Erythroblast (primary cell): ENCODE data around the gene PRSS12.

Experiments used
- GATA1 ChIP-seq: IDR thresholded peaks from 2 replicates; pipeline ENCODE4 v1.6.1; 2011; ENCODE audit warnings: low read depth, mild to moderate bottlenecking, control low read depth, low read length, moderate library complexity
- POLR2A ChIP-seq: IDR thresholded peaks from 2 replicates; pipeline ENCODE4 v1.6.1; 2011; ENCODE audit warnings: mild to moderate bottlenecking, low read length

GRCh38 chr4:118389721-118390120 is 36.9 kb upstream of the PRSS12 start:
- TF ChIP-seq POLR2A (no peak), GATA1 (no peak)
